ENCODE results near the gene ZFAND6.

DNA sequence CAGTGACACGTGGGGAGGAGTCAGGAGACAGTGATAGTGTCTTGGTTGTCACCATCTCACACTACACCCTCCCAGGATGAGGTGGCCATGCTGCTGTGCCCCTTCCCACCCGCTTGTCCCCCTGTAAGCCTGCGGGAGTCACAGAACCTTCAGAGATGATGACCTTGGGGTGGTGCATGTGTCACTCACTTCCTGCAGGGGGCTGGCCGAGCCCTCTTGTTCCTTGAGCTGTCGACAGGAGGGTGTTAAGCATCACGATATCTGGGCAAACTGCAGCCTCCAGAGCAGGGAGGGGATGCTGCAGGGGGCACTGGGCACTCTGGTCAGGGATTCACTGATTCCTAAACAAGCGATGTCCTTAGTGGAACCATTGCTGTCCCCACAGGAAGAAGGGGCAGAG, 121.0 kb downstream of the ZFAND6 start:
- TF ChIP-seq, protein P1, sequence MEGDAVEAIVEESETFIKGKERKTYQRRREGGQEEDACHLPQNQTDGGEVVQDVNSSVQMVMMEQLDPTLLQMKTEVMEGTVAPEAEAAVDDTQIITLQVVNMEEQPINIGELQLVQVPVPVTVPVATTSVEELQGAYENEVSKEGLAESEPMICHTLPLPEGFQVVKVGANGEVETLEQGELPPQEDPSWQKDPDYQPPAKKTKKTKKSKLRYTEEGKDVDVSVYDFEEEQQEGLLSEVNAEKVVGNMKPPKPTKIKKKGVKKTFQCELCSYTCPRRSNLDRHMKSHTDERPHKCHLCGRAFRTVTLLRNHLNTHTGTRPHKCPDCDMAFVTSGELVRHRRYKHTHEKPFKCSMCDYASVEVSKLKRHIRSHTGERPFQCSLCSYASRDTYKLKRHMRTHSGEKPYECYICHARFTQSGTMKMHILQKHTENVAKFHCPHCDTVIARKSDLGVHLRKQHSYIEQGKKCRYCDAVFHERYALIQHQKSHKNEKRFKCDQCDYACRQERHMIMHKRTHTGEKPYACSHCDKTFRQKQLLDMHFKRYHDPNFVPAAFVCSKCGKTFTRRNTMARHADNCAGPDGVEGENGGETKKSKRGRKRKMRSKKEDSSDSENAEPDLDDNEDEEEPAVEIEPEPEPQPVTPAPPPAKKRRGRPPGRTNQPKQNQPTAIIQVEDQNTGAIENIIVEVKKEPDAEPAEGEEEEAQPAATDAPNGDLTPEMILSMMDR (IDR thresholded peaks at IDR 0.05; ENCODE audit: poor library complexity, severe bottlenecking), result no peak
- TF ChIP-seq, protein P2, sequence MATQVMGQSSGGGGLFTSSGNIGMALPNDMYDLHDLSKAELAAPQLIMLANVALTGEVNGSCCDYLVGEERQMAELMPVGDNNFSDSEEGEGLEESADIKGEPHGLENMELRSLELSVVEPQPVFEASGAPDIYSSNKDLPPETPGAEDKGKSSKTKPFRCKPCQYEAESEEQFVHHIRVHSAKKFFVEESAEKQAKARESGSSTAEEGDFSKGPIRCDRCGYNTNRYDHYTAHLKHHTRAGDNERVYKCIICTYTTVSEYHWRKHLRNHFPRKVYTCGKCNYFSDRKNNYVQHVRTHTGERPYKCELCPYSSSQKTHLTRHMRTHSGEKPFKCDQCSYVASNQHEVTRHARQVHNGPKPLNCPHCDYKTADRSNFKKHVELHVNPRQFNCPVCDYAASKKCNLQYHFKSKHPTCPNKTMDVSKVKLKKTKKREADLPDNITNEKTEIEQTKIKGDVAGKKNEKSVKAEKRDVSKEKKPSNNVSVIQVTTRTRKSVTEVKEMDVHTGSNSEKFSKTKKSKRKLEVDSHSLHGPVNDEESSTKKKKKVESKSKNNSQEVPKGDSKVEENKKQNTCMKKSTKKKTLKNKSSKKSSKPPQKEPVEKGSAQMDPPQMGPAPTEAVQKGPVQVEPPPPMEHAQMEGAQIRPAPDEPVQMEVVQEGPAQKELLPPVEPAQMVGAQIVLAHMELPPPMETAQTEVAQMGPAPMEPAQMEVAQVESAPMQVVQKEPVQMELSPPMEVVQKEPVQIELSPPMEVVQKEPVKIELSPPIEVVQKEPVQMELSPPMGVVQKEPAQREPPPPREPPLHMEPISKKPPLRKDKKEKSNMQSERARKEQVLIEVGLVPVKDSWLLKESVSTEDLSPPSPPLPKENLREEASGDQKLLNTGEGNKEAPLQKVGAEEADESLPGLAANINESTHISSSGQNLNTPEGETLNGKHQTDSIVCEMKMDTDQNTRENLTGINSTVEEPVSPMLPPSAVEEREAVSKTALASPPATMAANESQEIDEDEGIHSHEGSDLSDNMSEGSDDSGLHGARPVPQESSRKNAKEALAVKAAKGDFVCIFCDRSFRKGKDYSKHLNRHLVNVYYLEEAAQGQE (IDR thresholded peaks at IDR 0.05; ENCODE audit: borderline replicate concordance), result no peak
- TF ChIP-seq MXI1 (conservative IDR thresholded peaks at IDR 0.05; ENCODE audit: poor library complexity, severe bottlenecking) (no peak), EP300 (conservative IDR thresholded peaks at IDR 0.05; ENCODE audit: poor library complexity, severe bottlenecking) (no peak), SMC3 (conservative IDR thresholded peaks at IDR 0.05; ENCODE audit: poor library complexity) (no peak), TAF1 (IDR thresholded peaks at IDR 0.05; ENCODE audit: low read depth) (no peak), POLR2AphosphoS5 (IDR thresholded peaks at IDR 0.05) (no peak), EZH2 (IDR thresholded peaks at IDR 0.05; ENCODE audit: borderline replicate concordance, insufficient read depth, low read length, poor library complexity, severe bottlenecking) (no peak)
